Measurements from ENCODE around the gene TIMD4. TPM values are rescaled to one million over a fixed set of nuclear protein-coding genes. Genes with fewer than 3 reads are reported as not detected.
"Not testable (repeated sequence)": the region's sequence is repeated elsewhere in the genome, so short reads cannot be mapped to it uniquely, and the experiment has no call there.

Gene TIMD4
- polyA plus RNA-seq (2013, experiment 1 of 2; ENCODE audit: insufficient read length) = not detected
- polyA plus RNA-seq (2013, experiment 2 of 2; ENCODE audit: insufficient read length) = not detected

- DNase-seq = no peak
Observed at GRCh38 chr5:156963125-156963524, at the start of gene TIMD4. TIMD4 (minus strand) TSS chr5:156963226; CDS start chr5:156963198, 28 bp downstream.

- no peak for DNase-seq
Observed at GRCh38 chr5:157006262-157006661, 43.2 kb upstream of the TIMD4 start.

DNA sequence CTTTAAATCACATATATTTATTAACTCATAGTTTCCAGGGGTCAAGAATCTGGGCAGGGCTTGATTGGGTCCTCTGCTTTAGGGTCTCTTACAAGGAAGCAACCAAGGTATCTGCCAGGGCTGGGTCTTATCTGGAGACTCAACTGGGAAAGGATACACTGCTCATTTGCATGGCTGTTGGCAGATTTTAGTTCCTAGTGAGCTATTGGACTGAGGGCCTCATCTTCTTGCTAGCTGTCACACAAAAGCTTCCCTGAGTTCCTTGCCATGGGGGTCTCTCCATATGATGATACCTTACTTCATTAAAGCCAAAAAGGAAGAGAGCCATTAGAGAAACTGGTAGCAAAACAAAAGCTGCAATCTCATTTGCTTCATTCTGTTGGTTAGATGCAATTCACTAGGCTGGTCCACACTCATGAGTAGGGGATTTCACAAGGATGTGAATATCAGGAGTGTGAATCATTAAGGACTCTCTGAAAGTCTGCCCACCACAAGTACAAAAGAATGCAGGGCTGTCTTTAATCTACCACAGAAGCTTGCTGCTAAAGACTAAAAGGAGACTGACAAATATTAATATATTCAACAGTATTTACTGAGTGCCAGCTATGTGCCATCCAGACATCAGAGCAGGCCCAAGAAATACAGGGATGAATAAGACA, 42.0 kb upstream of the TIMD4 start:
- peak; percentile 24 for DNase-seq

DNA sequence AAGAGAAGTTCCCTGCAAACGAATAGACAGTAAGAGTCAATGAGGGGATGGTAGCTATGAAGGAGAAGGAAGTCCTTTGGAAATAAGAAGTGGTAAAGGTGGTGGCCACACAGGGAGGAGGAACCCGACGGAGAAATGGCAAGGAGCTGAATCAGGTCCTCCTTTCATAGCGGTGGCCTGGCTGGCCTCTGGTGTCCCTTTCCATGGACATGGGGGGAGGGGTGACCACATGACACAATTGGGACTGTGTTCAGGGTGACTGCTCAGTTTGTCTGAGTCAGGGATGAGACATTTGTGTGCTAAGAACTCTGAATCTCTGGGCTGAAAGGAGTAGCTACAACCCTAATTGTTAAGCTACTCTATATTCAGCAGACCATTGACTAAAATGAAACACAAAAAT, 28.7 kb upstream of the TIMD4 start:
- DNase-seq = no peak

GRCh38 chr5:156984064-156984463, 21.0 kb upstream of the TIMD4 start:
- DNase-seq = no peak

DNA sequence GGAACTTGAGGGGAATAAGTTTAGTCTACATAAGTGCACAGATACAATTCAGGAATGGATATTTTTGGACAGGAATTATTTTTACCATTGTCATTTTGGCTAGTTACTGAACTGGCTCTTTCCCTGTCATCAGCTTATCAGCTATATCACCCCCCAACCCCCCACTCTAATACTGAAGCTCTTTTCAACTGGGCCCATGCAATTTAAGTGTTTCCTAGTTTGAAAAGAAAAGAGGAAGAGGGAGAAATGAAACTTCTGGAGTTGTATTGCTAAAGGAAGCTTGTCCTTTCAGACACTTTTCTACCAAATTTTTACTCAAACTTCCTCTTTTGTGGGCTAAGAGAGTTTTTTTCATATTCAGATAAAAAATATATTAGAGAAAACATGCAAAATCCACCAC, 18.5 kb upstream of the TIMD4 start:
- DNase-seq = no peak

DNA sequence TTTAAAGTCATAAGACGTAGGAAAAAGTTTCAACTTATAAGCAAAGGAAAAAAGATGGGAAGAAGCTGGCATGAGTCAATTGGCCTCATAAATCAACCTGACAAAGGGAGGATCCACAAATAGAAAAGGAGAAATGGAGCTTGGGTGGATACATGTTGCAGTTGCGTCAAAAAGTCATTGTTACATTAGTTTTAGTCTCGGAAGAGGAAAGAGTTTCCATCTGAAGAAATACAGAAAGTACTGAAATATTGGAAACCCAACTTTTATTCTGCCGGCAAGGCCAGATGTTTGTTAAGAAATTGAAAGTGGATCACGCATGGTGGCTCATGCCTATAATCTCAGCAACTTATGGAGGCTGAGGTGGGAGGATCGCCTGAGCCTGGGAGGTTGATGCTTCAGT, 11.3 kb upstream of the TIMD4 start:
- DNase-seq = no peak

DNA sequence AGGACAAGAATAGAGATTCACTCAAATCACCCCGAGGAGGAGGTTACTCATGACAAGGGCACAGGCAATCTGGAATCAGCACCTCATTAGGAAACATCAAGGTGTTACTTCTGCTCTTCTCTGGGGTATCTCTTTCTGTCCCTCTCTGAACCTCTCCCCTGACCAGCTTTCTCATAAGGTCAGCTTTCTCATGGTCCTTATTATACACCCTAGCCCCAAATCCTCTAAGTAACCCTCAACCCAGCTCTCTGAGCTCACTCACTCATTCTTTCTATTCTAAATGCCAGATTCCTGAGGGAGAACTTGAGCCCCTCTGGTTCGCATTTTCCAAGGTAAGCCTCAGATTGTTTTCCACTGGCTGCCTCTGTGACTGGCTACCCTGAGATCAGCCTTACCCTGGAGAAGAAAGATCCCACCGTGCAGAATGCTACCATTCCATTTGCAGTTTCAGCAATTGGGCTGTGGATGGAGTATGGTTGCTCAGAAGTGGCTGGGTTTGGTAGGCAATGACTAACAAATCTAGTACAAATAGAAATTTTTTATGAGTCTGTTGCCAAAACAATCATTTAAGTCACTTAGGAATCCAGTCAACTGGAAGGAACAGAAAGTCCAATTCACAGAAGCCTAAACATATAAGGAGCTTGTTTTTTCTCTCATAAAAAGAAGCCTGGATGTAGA, 9.0 kb upstream of the TIMD4 start:
- no peak for DNase-seq

- no peak for DNase-seq
Observed at GRCh38 chr5:156971415-156971814, 8.4 kb upstream of the TIMD4 start.

DNA sequence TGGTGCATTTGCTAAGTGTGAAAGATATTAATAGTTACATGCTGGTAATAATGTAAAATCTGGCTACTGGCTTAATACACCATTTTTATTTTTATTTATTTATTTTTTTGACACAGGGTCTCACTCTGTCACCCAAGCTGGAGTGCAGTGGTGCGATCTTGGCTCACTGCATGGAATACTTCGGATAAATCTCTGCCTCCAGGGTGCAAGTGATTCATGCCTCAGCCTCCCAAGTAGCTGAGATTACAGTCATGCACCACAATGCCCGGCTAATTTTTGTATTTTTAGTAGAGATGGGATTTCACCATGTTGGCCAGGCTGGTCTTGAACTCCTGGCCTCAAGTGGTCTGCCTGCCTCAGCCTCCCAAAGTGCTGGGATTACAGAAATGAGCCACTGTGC, 4.4 kb upstream of the TIMD4 start:
- DNase-seq = not testable (repeated sequence)

DNA sequence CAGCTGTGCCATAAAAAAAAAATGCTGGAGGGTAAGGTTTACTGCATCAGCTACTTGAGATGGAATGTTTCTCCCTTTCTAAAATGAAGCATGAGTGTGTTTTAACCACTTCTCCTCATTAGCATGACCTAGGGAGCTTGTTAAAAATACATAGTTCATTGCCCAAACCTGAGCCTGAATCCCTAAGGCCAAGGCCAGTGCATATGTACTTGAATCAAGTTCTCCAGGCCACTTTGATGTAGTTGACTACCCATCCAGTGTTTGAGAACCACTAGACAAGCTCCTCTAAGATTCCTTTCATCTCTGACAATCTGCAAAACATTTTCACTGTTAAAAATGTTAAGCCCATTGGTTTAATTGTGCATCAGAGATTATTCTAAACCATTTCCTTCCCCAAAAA, 6.7 kb downstream of the TIMD4 start:
- no peak for DNase-seq

- no peak for DNase-seq
Observed at GRCh38 chr5:156951359-156951758, 11.7 kb downstream of the TIMD4 start.

- no peak for DNase-seq
Observed at GRCh38 chr5:156950716-156951115, 12.3 kb downstream of the TIMD4 start.

- DNase-seq = no peak
Observed at GRCh38 chr5:156949424-156949823, 13.6 kb downstream of the TIMD4 start.

DNA sequence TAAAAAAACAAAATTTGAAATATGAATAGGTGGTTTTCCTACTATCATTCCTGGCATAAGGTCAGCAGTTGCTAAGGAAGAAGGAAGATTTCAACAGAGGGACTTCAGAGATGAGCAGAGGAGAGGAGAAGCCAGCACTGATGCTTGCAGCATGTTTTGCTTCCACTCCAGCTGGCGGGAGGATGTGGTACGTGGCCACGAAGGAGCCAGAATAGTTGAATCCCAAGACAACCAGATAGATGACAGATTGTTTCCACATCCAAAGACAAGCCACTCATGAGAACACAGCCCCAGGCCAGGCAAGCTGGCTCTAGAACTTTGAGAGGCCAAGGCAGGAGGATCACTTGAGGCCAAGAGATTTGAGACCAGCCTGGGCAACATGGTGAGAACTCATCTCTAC, 15.1 kb downstream of the TIMD4 start:
- DNase-seq = no peak

- DNase-seq = no peak
Observed at GRCh38 chr5:156942064-156942463, 21.0 kb downstream of the TIMD4 start.

DNA sequence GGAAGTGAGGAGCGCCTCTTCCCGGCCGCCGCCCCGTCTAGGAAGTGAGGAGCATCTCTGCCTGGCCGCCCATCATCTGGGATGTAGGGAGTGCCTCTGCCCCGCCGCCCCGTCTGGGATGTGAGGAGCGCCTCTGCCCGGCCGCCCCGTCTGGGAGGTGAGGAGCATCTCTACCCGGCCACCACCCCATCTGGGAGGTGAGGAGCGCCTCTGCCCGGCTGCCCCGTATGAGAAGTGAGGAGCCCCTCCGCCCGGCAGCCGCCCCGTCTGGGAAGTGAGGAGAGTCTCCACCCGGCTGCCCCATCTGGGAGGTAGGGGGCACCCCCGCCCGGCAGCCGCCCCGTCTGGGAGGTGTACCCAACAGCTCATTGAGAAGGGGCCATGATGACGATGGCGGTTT, 22.6 kb downstream of the TIMD4 start:
- not testable (repeated sequence) for DNase-seq

GRCh38 chr5:156936972-156937371, 26.1 kb downstream of the TIMD4 start:
- no peak for DNase-seq

- peak; percentile 15 for DNase-seq
Observed at GRCh38 chr5:156934450-156935211, 28.4 kb downstream of the TIMD4 start.

DNA sequence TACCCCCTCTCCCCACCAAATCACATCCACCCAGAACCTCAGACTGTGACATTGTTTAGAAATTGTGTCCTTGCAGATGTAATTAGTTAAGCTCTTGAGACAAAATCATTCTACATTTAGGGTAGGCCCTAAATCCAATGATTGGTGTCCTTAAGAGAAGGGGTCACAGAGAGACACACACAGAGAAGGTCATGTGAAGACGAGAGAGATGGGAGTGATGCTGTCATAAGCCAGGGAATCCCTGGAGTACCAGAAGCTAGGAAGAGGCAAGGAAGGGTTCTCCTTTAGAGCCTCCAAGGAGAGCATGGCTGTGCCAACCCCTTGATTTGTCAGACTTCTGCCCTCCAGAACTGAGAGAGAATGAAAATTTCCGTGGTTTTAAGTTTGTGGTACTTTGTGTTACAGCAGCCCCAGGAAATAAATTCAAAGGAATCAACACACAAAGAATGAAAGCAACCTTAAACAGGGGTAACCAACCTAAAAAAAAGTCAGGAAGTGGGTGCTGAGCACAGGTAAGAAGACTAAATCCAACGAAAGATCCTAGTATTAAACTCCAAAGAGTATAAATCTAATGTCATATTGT, 33.6 kb downstream of the TIMD4 start:
- DNase-seq = no peak

- DNase-seq = no peak
Observed at GRCh38 chr5:156927545-156927944, 35.5 kb downstream of the TIMD4 start.

- not testable (repeated sequence) for DNase-seq
Observed at GRCh38 chr5:156925767-156926166, 37.3 kb downstream of the TIMD4 start.

DNA sequence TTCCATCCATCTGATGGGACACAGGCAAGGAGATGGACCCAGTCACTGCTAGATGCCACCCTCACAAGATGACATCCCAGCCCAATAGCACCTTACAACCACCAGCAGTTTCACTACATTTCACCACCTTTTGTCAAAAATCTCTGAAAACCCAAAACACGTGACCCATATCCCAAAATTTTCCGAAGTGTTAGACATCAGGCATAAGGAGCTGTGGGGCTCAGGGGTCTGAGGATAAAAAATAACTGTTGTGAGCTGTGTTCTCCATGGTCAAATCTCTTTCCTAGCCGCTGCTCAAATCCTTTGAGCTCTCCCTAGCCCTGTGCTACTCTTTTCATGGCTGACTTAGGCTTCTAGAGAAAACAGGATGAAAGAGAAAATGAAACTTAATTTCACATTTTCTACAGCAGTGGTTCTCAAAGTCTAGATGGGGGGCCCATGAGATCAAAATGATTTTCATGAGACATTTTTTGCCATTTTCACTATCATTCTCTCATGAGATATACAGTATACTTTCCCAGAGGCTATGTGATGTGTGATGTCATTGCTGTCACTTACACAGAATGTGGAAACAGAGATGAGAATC, 40.7 kb downstream of the TIMD4 start:
- DNase-seq = no peak
